ENCODE data around the gene BMP2K. TPM values are rescaled to one million over a fixed set of nuclear protein-coding genes. Genes with fewer than 3 reads are reported as not detected.
"Not testable (repeated sequence)": the region's sequence is repeated elsewhere in the genome, so short reads cannot be mapped to it uniquely, and the experiment has no call there.

The BMP2K gene
- total and polyA plus RNA-seq, 12 donors: 4.9 to 36.5 (median 28.1) TPM

DNA sequence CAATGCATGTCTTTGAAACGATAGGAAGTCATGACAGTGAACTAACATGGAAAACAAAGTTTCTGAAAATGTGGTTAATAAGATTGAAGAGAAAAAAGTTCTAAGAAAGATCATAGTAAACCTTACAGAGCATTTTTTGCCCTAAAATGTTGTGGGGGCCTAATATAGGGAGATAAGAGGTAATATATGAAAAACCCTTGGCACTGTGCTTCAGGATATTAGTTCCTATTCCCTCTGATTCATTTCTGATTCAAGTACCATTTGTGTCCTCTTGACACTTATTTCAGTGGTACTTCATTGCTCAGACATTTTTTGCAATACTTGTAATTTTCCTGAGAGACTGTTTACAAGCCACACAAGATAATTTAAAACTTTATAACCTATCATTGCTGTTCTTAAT lies 128.0 kb downstream of the BMP2K start:
- H3K4me1 ChIP-seq: no peaks in the 10 kb centered on the region
- peaks cover 0 to 31% (median 0%) of the 10 kb centered on the region in 9 donors for H3K36me3 ChIP-seq
- intact Hi-C loops (cut with DNase I): no loop called here
- H3K27ac ChIP-seq: no peak overlapping the region
- TF ChIP-seq, protein P1, sequence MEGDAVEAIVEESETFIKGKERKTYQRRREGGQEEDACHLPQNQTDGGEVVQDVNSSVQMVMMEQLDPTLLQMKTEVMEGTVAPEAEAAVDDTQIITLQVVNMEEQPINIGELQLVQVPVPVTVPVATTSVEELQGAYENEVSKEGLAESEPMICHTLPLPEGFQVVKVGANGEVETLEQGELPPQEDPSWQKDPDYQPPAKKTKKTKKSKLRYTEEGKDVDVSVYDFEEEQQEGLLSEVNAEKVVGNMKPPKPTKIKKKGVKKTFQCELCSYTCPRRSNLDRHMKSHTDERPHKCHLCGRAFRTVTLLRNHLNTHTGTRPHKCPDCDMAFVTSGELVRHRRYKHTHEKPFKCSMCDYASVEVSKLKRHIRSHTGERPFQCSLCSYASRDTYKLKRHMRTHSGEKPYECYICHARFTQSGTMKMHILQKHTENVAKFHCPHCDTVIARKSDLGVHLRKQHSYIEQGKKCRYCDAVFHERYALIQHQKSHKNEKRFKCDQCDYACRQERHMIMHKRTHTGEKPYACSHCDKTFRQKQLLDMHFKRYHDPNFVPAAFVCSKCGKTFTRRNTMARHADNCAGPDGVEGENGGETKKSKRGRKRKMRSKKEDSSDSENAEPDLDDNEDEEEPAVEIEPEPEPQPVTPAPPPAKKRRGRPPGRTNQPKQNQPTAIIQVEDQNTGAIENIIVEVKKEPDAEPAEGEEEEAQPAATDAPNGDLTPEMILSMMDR (IDR thresholded peaks at IDR 0.05): no peak
- H3K4me3 ChIP-seq: no peak overlapping the region
- DNase-seq (no peak), ATAC-seq (no peak)
- H3K9me3 ChIP-seq: no peaks in the 10 kb centered on the region
- WGBS, 2 donors: 58 to 59% methylated on average over 1 of the region's 1 CpG
- no peaks in the 10 kb centered on the region for H3K27me3 ChIP-seq

DNA sequence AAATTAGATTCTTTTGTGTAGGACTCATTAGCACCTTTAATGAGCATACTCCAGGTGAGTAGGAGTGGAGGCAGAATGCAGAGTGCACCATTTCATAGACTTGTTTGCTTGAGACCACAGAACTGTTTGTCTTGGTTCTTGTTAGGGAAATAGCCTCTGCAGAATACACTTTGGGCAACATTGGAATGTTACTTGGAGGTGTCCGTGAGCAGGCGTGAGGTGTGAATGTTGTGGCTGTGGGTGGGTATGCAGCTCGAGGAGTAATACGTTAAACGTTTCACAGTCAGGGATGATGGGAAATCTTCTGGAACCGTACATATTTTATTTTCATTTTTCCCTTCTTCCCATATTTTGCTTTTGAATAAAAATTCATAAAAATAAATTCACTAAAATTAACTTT lies 131.5 kb downstream of the BMP2K start:
- H3K36me3 ChIP-seq: peaks cover 0 to 42% (median 10%) of the 10 kb centered on the region in 9 donors

DNA sequence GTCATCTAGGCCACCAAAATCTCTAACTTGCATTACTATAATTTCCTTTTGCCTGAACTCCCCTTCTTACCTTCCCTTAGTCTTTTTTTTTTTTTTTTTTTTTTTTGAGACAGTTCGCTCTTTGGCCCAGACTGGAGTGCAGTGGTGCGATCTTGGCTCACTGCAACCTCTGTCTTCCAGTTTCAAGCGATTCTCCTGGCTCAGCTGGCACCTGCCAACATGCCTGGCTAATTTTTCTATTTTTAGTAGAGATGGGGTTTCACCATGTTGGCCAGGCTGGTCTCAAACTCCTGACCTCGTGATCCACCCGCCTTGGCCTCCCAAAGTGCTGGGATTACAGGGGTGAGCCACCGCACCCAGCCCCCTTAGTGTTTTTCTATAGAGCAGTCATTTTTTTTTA lies 132.8 kb downstream of the BMP2K start:
- ATAC-seq; H3K27ac ChIP-seq; H3K4me3 ChIP-seq; H3K27me3 ChIP-seq; DNase-seq; H3K9me3 ChIP-seq; intact Hi-C loops (cut with DNase I); H3K4me1 ChIP-seq: not testable (repeated sequence)
- H3K36me3 ChIP-seq: peaks cover 0 to 46% (median 10%) of the 10 kb centered on the region in 9 donors
- 89 to 91% methylated on average over 6 of the region's 6 CpGs for WGBS, 2 donors

More for the DNA sequence above, 131.5 kb downstream of the BMP2K start:
- no peak overlapping the region for H3K4me3 ChIP-seq
- TF ChIP-seq, protein P1 (IDR thresholded peaks at IDR 0.05): no peak
- no peaks in the 10 kb centered on the region for H3K4me1 ChIP-seq
- intact Hi-C loops (cut with DNase I): no loop called here
- no peak overlapping the region for H3K27ac ChIP-seq
- no peaks in the 10 kb centered on the region for H3K9me3 ChIP-seq
- DNase-seq (no peak), ATAC-seq (no peak)
- H3K27me3 ChIP-seq: no peaks in the 10 kb centered on the region
- WGBS, 2 donors: 91 to 96% methylated on average over 6 of the region's 6 CpGs

DNA sequence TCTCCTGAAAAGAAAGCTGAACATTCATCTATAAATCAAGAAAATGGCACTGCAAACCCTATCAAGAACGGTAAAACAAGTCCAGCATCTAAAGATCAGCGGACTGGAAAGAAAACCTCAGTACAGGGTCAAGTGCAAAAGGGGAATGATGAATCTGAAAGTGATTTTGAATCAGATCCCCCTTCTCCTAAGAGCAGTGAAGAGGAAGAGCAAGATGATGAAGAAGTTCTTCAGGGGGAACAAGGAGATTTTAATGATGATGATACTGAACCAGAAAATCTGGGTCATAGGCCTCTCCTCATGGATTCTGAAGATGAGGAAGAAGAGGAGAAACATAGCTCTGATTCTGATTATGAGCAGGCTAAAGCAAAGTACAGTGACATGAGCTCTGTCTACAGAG lies 134.5 kb downstream of the BMP2K start:
- intact Hi-C loops (cut with DNase I): no loop called here
- WGBS, 2 donors: 97 to 98% methylated on average over 2 of the region's 2 CpGs
- H3K27me3 ChIP-seq: no peaks in the 10 kb centered on the region

DNA sequence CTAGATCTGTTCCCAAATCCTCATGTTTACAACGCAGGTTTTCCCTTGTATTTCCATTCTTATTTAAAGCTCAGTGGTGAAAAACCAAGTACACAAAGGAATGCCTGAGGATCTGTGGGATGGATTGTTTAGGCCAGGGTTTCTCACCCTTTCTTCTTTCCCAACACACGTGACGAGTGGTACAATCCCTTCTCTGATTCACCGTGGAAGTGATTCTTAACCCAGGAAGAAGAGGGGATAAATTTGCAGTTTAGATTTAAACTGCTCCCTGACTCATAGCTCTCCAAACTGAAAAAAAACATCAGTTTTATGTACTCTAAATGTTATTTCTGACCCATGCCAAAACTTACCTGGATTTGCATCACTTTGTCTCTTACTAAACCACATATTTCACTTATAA lies 146.1 kb downstream of the BMP2K start:
- no peak overlapping the region for H3K27ac ChIP-seq
- H3K36me3 ChIP-seq: peaks cover 0 to 57% (median 5%) of the 10 kb centered on the region in 9 donors
- DNase-seq (no peak), ATAC-seq (no peak)
- intact Hi-C loops (cut with DNase I): no loop called here
- WGBS, 2 donors: 94% methylated on average over 4 of the region's 4 CpGs
- peaks cover 0 to 5% (median 0%) of the 10 kb centered on the region in 9 donors for H3K4me1 ChIP-seq
- no peak overlapping the region for H3K4me3 ChIP-seq
- TF ChIP-seq, protein P1 (IDR thresholded peaks at IDR 0.05): no peak
- H3K9me3 ChIP-seq: no peaks in the 10 kb centered on the region
- no peaks in the 10 kb centered on the region for H3K27me3 ChIP-seq

More for the DNA sequence above, 134.5 kb downstream of the BMP2K start:
- H3K9me3 ChIP-seq: no peaks in the 10 kb centered on the region
- H3K36me3 ChIP-seq: peaks cover 0 to 62% (median 10%) of the 10 kb centered on the region in 9 donors
- H3K4me3 ChIP-seq: no peak overlapping the region
- ATAC-seq: no peak
- no peaks in the 10 kb centered on the region for H3K4me1 ChIP-seq
- no peak overlapping the region for H3K27ac ChIP-seq
- no peak for DNase-seq
- TF ChIP-seq, protein P1 (IDR thresholded peaks at IDR 0.05): no peak
